Measurements from ENCODE around the gene RHBDF1.

GRCh38 chr16:44655-45054 is 27.8 kb downstream of the RHBDF1 start:
- TF ChIP-seq CTCF (IDR thresholded peaks at IDR 0.05; ENCODE audit: low read depth, low read length, missing input control) (no peak), JUND (IDR thresholded peaks at IDR 0.05) (no peak), RAD21 (IDR thresholded peaks at IDR 0.05) (no peak), HNF4A (conservative IDR thresholded peaks at IDR 0.05) (no peak), FOXA2 (IDR thresholded peaks at IDR 0.05) (no peak), EGR1 (IDR thresholded peaks at IDR 0.05; ENCODE audit: low read depth in 2 of 2) (no peak), TAF1 (conservative IDR thresholded peaks at IDR 0.05) (no peak), REST (IDR thresholded peaks at IDR 0.05) (no peak), RXRA (IDR thresholded peaks at IDR 0.05) (no peak), YY1 (IDR thresholded peaks at IDR 0.05) (no peak), GABPA (IDR thresholded peaks at IDR 0.05 in 1 of 2, conservative IDR thresholded peaks at IDR 0.05 in 1 of 2) (no peak), MAX (IDR thresholded peaks at IDR 0.05) (no peak), FOXA1 (IDR thresholded peaks at IDR 0.05) (no peak)
